ACHN (cell line): ENCODE results near the gene EHD4.

Experiments
- DNase-seq: peaks from one replicate; pipeline ENCODE4 v3.0.0-alpha.2; 2015
- in situ Hi-C: cut with HindIII; loops from 2 replicates; pipeline ENCODE4 v1.10.0; 2017; ENCODE audit warnings: low sequenced_read_pairs, low pct_ligation_motif_present, low pct_unique_long_range_greater_than_20kb

The EHD4 gene

DNA sequence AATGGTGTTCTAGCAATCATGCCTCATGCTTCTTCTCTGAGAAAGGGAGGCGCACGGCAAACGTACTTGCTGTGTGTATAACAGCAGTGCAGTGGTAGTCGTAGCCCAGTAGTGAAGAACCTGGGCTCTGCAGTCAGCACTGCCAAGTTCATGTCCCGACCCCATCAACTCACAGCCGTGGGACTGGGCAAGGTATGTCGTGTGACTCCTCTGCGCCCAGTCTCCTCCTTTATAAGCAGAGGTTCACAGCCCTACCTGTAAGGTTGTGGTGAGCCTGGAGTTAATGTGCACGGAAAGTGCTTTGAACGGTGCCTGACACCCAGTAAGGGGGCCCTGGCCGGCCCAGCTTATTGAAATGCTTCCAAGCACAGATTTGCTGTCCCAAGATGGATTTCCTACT, 26.6 kb downstream of the EHD4 start:
- in situ Hi-C loops = no loop called here

DNA sequence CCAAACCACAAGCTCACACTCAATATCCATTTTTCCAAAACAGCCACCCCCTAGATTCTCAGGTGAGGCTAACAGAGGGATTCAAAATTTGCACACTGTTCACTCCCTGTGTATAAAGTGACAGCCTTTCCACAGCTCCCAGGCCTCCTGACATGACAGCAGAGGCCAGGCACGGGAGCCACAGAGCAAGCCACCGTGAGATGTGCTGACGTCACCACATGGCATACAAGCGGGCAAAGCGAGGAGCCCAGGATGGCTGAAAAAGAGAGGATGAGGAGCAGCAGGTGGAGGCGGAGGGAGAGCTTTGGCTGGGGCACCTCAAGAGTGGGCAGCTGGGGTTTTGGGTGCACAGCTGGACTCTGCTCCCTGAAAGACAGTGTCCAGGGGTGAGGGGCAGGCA, 27.1 kb downstream of the EHD4 start:
- no peak for DNase-seq
- in situ Hi-C loops = no loop called here

More for the DNA sequence above, 26.6 kb downstream of the EHD4 start:
- DNase-seq = no peak

DNA sequence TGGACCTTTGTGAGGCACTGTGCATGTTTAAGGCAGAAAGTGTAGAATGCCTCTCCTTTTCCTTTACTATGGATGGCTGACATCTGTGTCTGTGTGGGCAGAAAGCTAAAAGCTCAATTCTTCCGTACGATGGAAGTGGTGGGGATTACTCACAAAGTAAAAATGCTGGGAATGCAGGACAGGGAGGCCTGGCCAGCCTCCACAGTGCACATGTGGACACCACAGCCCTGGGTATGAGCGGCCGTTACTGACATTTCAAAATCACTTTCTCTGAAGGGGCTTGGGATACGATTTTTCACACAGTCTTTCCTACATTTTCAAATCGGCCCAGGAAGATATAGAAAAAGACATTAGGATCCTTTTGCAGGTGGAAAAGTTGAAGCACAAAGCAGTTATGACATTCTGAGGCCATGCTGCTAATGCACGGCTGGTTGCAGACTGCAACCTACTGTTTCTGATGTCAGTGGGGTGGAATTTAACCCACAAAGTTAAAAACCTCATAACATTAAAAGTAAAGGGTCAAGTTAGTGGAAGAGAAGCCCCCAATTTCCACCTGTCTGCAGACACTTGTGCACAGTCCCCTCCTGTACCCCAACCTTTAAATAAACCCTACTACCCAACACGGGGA, 27.9 kb downstream of the EHD4 start:
- in situ Hi-C loops = no loop called here
- DNase-seq = peak; percentile 93

DNA sequence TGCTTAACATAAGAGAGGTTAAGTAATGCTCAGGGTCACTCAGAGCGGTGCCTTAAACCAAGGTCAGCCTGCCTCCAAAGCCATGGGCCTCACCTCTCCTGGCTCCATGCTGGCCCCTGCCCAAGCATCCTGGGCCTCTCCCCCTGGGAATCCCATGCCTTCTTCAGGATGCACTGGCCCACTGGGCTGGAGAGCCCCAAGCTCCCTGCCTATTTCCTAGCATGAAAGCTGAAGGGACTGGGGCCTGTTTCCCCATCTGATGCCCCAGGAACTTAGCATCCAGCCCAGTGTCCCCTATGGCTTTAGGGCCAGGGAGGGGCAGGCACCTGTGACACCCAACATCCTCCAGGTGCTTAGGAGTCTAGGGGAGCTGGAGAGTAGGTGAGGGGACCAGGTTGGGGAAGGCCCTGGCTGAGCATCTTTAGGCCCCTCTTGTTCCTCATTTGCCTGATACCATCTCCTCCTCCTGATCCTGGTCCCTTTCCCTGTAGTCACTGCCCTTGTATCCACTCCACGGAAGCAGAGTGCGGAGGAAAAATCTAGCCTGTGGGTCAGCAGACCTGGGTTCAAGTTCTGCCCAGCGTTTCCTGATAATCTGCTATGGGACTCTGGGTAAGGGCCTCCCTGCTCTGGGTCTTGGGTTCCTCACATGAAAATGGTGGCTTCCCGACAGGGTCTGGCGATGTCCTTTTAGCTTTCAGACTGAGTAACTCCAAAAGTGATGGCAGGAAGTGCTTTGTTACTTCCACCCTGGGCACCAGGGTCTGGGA, 28.6 kb downstream of the EHD4 start:
- in situ Hi-C loops = no loop called here

DNA sequence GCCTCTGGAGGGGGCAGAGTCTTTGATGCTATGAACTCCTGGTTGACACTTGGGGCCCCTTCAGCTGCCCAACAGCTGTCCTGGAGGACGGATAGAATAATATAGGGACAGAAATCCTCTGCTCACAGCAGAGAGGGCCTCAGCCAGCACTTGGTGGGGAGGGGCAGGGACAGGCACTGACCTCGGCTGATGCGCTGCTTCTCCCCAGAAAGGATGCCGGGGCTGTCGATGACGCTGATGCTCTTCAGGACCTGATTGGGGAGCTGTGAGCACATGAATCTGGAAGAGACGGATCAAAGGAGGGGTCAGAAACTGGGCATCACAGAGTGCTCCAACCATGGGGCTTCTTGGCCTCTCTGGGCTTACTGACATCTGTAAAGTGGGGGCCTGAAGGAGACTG, 29.5 kb downstream of the EHD4 start:
- no peak for DNase-seq
- in situ Hi-C loops = no loop called here

More for the DNA sequence above, 28.6 kb downstream of the EHD4 start:
- DNase-seq = no peak

DNA sequence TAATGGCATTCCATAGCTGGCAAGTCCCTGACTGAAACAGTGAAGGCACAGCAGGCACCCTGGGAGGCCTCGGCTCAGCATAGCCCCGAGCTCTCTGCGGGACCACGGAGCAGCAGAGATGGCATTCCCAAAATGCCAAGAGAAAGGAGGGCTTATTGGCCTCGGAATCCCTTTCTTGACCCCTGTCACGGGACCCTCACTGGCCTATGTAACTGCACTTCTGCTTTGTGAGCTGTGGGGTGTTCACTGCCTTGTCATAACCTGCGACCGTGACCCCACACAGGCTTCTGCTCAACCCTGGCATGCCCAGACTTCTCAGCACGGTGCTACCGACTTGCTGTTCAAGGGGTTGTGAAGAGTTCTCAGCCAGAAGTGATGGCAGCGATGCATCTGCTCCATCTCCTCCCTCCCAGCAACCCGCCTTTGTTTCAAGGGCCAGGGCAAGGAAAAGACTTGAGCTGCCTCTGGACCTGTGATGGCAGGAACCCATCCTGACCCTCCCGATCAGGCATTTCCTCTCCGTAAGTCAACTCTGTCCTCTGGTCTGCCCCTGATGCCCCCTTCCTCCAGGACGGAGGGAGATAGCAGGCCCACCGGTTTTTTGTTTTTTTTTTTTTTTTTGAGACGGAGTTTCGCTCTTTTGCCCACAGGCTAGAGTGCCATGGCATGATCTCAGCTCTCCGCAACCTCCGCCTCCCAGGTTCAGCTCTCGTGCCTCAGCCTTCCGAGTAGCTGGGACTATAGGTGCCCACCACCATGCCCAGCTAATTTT, 30.5 kb downstream of the EHD4 start:
- no peak for DNase-seq
- in situ Hi-C loops = no loop called here

DNA sequence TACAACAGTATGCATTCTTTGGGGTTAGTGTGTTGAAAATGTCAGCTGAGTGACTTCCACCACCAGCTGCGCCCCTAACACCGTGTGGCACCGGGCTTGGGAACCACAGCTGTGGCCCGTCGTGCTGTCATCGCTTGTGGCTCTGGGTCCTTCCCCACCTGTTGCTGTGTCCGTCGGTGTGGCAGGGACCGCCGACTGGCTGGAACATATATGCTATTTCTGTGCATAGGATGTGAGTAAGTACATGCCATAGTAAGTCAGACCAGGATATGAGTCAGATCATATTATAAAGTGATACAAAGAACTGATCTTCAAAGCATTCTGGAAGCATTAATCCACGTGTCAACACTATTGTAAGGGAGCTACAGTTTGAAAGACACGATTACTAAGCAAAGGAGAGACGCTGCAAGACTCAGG, 31.9 kb downstream of the EHD4 start:
- in situ Hi-C loops = no loop called here
- peak; percentile 25 for DNase-seq

DNA sequence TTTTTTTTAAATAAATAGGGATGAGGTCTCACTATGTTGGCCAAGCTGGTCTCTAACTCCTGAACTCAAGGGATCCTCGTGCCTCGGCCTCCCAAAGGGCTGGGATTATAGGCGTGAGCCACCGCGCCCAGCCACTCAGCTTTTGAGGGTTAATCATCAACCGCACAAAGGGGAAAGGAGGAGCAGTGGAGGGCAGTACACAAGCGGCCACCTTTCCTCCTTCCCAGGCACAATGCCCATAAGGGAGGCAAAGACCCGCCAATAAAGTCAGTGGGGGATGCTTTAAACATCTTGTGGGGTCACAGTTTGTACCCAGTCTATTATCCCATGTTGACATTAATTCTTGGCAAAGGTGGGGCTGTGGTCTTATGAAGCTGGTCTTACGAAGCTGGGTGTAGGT, 32.4 kb downstream of the EHD4 start:
- DNase-seq = no peak

DNA sequence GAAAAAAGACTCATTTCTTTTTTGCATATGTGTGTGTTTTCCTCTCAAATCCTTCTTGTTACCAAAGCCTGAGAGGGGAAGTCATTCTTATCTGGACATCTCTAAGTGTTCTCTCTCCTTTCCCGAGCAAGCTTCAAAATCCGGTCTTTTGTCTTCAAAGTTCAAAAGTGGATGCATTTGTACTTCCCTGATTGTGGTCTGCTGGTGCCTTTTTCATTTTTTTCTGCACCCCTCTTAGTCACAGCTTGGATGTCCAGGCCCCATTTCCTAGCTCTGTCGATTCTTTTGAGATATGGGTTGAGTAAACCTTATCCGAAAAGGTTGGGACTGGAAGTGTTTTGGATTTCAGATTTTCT, 34.8 kb downstream of the EHD4 start:
- in situ Hi-C loops = no loop called here

More for the DNA sequence above, 32.4 kb downstream of the EHD4 start:
- in situ Hi-C loops = no loop called here

DNA sequence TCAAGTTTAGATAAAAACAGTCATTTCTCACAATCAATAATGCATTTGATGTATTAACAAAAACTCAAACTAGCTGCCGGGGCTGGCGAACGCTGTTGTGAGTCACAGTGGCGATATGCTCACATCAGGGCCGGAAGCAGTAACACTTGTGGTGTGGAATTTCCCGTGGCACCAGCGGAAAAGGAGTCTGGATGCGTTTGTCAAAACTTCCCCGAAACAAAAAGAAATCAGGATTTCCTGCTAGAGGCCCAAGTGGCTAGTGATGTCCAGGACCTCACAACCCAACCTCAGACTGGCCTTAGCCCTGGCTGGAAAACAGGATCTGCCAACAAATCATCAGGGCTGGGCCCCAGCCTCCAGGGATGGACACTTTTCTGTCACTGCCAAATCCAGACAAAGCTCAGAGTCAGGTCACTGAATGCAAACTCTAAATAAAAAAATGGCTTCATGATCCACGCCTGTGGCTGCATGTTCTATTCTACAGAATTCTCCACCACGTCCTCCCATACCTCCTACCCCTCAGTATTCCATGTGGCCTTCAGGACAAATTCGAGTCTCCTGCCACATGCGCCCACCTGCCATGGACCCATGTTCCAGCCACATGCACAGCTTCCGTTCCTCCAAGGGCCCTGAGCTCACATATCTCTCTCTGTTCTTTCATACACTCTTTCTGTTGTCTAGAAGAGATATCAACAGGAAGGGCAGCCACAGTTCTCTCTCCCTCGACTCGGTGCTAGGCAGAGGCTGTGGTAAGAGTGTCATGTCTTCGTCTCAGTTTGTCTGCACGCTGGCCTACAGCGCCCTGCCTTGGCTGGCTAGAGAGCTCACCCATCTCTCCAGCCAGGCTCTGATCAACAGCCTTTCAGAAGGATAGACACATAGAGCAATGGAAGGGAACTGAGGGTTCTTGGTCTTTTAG, 35.4 kb downstream of the EHD4 start:
- in situ Hi-C loops = no loop called here
- DNase-seq = no peak

More for the DNA sequence above, 34.8 kb downstream of the EHD4 start:
- no peak for DNase-seq

DNA sequence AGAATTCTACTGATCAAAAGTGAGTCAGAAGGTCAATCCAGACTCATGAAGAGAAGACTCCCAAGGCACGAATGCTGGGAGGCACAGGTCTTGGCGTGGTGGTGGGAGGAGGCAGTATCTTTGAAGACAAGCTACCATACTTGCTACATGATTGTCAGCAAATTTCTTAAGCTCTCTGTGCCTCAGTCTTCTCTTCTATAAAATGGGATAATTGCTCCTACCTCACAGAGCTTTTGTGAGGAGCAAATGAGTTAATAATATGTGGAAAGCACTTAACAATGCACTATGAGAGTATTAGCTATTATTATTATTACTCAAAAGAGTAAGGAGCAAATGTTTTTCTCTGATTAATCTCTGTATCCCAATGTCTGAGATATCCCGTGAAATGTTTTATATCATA, 36.2 kb downstream of the EHD4 start:
- in situ Hi-C loops = no loop called here
- DNase-seq = no peak

DNA sequence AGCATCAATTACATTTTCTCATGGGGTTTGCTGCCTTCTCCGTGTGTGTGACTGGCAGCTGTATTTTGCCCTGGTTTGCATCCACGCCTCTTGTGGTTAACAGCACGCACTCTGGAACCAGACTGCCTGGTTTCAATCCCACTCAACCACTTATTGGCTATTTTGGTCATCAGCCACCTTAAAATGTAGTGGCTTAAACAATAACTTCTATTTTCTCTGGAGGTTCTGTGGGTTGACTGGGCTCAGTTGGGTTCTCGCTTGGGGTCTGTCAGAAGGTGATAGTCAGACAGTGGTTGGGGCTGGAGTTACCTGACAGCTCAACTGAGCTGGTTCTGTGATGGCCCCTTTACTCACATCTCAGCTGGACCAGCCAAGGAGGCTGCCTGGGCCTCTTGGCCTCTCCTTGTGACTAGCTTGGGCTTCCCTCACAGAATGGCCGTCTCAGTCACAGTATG, 36.8 kb downstream of the EHD4 start:
- in situ Hi-C loops = no loop called here
- DNase-seq = no peak

DNA sequence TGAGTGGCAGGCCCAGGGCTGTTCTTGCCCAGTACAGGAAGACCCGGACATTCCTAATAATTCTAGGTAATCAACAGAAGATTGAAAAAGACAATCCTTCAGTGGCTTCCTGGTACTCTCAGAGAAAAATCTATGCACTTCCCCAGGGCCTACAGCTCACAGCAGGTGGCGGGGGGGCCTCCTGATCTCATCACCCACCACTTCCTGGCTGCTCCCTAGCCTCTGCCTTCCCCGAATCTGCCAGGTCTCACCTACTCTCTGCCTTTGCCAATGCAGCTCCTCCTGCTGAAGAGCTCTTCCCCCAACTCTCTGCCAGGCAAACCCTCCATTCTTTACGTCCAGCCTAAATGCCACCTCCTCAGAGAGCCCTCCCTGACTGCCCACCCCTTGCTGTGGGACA, 37.5 kb downstream of the EHD4 start:
- in situ Hi-C loops = no loop called here

DNA sequence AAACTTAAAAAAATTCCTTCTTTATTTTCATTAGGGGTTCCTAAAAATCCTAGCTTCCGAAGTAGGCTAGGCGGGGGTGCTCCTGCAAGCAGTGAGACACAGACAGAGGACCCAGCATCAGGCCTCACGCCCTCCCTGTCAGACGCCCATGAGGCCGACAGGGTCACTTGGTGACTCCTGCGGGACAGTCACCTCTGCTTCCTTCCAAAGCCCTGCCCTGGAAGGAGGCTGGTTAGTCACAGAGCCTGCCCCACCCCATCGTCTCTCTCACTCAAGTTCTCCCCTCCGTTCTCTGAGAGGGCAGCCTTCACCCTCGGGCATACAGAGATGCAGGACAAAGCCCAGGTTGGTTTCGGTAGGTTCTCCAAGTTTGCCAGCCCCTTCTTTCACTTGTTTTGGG, 38.6 kb downstream of the EHD4 start:
- in situ Hi-C loops = no loop called here
- no peak for DNase-seq

More for the DNA sequence above, 37.5 kb downstream of the EHD4 start:
- DNase-seq = peak; percentile 49

DNA sequence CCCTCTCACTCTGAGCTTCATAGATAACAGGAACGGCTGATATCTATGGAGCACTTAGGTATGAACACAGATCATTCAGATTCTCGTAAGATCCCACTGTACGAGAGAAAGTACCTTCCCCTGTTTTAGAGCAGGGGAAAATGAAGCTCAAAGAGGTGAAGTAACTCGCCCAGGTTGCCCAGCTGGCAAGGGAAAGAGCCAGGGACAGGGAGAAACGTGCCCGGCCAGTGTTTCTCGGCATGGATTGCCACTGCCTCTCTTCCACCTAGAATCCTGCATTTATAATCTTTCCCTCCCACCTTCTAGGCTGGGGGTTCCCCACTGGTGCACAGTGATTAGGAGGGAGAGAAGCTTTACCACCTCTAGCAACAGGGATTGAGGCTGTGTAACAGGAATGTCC, 39.0 kb downstream of the EHD4 start:
- in situ Hi-C loops = no loop called here
- no peak for DNase-seq

DNA sequence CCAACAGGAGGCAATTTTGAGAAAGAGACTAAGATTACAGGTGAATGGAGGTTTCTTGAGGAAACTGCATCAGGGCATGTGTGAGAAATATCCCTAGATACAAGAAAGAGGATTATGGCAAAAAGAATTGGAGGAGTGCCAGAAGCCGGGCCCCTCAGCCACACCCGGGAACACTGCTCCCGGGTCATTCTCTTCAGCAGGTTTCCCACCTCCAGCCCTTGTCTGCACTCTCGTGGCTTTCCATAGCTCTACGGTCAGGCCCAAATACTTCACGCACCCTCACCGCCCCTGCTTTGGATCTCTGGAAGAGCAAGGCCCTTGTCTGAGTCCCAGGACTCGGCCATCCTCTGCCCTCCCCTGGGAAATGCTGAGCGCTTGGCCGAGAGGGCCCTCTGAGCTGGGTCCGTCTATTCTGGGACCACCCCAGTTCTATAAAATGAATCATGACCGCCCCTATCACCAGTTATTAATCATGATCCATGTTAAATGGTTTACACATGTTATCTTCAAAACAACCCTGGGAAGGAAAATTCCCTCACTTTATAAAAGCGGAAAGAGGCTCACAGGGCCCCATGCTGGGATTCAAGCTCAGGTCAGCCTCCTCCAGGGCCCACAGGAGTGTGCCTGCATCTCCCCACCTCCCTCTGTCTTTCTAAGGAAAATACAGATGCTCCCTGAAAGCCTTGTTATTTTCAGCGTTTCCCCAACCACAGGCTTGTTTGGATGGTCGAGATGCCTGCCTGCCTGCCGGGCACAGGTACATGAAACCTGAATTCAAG, 39.7 kb downstream of the EHD4 start:
- in situ Hi-C loops = no loop called here
- DNase-seq = no peak

DNA sequence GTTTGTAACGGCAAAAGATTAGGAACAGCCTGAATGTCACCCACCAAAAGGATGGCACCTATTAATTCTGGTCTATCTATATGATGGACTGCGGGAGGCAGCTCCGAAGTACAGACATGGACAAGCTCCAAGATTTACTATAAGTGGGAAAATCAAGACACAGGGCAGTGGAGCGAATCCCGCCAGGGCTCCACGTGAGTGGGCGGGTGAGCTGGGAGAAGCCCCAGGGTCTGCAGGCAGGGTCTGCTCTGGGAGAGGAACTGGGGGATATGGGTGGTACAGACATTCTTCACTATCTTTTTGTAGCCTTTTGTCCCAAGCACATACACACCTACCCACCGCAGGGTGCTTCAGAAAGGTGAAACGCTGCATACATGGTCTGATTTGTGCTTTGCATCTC, 40.3 kb downstream of the EHD4 start:
- in situ Hi-C loops = no loop called here
- DNase-seq = no peak

DNA sequence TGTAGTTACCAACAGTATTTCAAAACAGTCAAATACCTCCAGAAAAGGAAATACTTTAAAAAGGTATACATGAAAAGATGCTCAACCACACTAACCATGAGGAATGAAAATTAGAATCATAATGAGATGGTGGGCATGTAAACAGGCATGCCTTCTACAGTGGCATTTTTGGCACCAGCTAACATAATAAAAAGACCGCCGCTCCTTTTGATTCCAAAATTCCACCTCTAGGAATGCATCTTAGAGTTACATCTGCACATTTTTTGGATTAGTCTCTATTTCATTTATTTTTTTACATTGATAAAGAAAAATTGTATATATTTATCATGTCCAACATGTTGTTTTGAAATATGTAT, 41.5 kb downstream of the EHD4 start:
- DNase-seq = no peak
- in situ Hi-C loops = no loop called here
